OCI-LY7 (cell line): ENCODE measurements around the gene STYK1. TPM values are rescaled to one million over a fixed set of nuclear protein-coding genes. Genes with fewer than 3 reads are reported as not detected.

Experiments used
- BruUV-seq: library from RNA; stranded (reverse); fragments of 400-500 nt; replicated peaks from 2 replicates; lab custom pipeline; 2021; lab: Mats Ljungman, UMichigan
- CTCF ChIA-PET: fragments of 300-600 bp; sonication (Branson Sonifier 250); formaldehyde crosslinking; loops from one replicate; lab custom pipeline; 2022; ENCODE audit warnings: antibody characterized with exemption; ENCODE audit not compliant: unreplicated experiment; lab: Charles Lee
- POLR2A ChIA-PET: fragments of 300-600 bp; sonication (Branson Sonifier 250); formaldehyde crosslinking; loops from one replicate; lab custom pipeline; 2022; ENCODE audit warnings: antibody characterized with exemption; lab: Charles Lee
- DNase-seq: peaks from one replicate; pipeline ENCODE4 v3.0.0-alpha.2; 2015; ENCODE audit warnings: low spot score
- H2AFZ ChIP-seq: fragments of 200-600 bp; sonication (generic), shearing (Covaris generic); 2 replicates; pipeline ENCODE4 v1.6.1; 2014; ENCODE audit warnings: mild to moderate bottlenecking, antibody characterized with exemption, low read length, moderate library complexity
- H3K27ac ChIP-seq: fragments of 200-600 bp; sonication (generic); 2 replicates; pipeline ENCODE4 v1.5.1; 2014; ENCODE audit warnings: mixed run types, low read depth, mild to moderate bottlenecking, moderate library complexity, low read length, inconsistent platforms; ENCODE audit not compliant: poor library complexity, severe bottlenecking
- H3K36me3 ChIP-seq: fragments of 200-600 bp; sonication (generic); 2 replicates; pipeline ENCODE4 v1.6.1; 2014; ENCODE audit warnings: mild to moderate bottlenecking, antibody characterized with exemption, low read length, moderate library complexity, mixed read lengths; ENCODE audit not compliant: insufficient read depth
- H3K4me1 ChIP-seq: fragments of 200-600 bp; sonication (generic); 2 replicates; pipeline ENCODE4 v1.5.1; 2014; ENCODE audit warnings: mild to moderate bottlenecking, low read length; ENCODE audit not compliant: insufficient read depth, poor library complexity, severe bottlenecking
- H3K4me2 ChIP-seq: fragments of 200-600 bp; sonication (generic); 2 replicates; pipeline ENCODE4 v1.6.1; 2014; ENCODE audit warnings: mild to moderate bottlenecking, low read length
- H3K4me3 ChIP-seq: fragments of 200-600 bp; sonication (generic); 2 replicates; pipeline ENCODE4 v1.5.1; 2014; ENCODE audit warnings: mild to moderate bottlenecking, low read depth, low read length; ENCODE audit not compliant: poor library complexity, severe bottlenecking
- H3K79me2 ChIP-seq: fragments of 200-600 bp; sonication (generic); 2 replicates; pipeline ENCODE4 v1.6.1; 2016; ENCODE audit warnings: low read depth, mild to moderate bottlenecking, low read length, moderate library complexity, mixed read lengths; ENCODE audit not compliant: insufficient read depth
- H3K9me2 ChIP-seq: fragments of 200-600 bp; sonication (generic); 2 replicates; pipeline ENCODE4 v1.6.1; 2016; ENCODE audit warnings: mild to moderate bottlenecking, low read length, mixed read lengths; ENCODE audit not compliant: insufficient read depth
- H3K9me3 ChIP-seq: fragments of 200-600 bp; sonication (generic); 2 replicates; pipeline ENCODE4 v1.6.1; 2014; ENCODE audit warnings: mild to moderate bottlenecking, mixed run types, low read length, mixed read lengths
- H4K20me1 ChIP-seq: fragments of 200-600 bp; sonication (generic); 2 replicates; pipeline ENCODE4 v1.6.1; 2014; ENCODE audit warnings: mild to moderate bottlenecking, antibody characterized with exemption, low read length, moderate library complexity, mixed read lengths; ENCODE audit not compliant: insufficient read depth
- CTCF ChIP-seq: fragments of 200-600 bp; sonication (generic); conservative IDR thresholded peaks from 2 replicates; pipeline ENCODE4 v1.5.1; 2014; ENCODE audit warnings: mild to moderate bottlenecking, antibody characterized with exemption, low read length, moderate library complexity, mixed read lengths
- EZH2phosphoT487 ChIP-seq: fragments of 200-600 bp; sonication (generic); IDR thresholded peaks from 2 replicates; pipeline ENCODE4 v1.6.1; 2018; ENCODE audit warnings: low read depth, borderline replicate concordance, mild to moderate bottlenecking, mixed run types, antibody characterized with exemption, low read length, moderate library complexity, mixed read lengths
- intact Hi-C: fragments of 100-400 bp; cut with micrococcal nuclease; formaldehyde crosslinking; loops from one replicate; pipeline ENCODE4 v1.10.0; 2022; ENCODE audit not compliant: unreplicated experiment
- total RNA-seq, 2 experiments: library from RNA; depleted of rRNA in 1 of 2; stranded (reverse); fragments of >200 nt in 1 of 2; shearing (Covaris generic) in 1 of 2; gene quantifications; 2 replicates each; pipeline ENCODE4 v1.2.3, GENCODE V29; 2014 to 2022

Gene STYK1
- total RNA-seq, 2 experiments from 2014 or later: not detected

DNA sequence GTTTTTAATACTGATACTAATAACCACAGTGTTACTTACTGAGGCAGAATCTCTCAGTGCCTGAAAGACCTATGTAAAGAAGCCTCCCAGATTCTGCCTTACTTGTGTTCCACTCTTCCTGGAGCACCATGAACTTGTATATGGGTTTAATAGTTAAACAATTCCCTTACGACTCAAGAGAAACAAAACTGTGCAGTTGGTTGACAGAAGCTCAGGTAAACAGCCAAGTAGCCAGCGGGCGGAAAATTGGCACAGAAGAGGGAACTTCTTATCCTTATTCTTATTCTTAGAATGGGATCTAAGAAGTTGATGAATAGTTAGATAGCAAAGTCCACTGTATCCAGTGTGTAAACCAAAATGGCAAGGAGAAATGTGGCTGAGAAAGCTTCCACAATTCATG lies 37.7 kb downstream of the STYK1 start:
- no TSS peak for BruUV-seq
- H3K79me2 ChIP-seq: no peaks in the 10 kb centered on the region
- no peak overlapping the region for H2AFZ ChIP-seq
- CTCF ChIA-PET: no interaction called here
- no peaks in the 10 kb centered on the region for H4K20me1 ChIP-seq
- intact Hi-C loops: no loop called here
- POLR2A ChIA-PET: interaction anchor here (0.7 kb wide), 1 partner anchor 387 kb away, joined by 3 read pairs; no protein-coding TSS in a partner anchor
- H3K4me1 ChIP-seq: no peaks in the 10 kb centered on the region
- H3K4me2 ChIP-seq: no peak overlapping the region
- DNase-seq: no peak
- H3K36me3 ChIP-seq: no peaks in the 10 kb centered on the region
- H3K9me3 ChIP-seq: no peaks in the 10 kb centered on the region
- H3K9me2 ChIP-seq: no peaks in the 10 kb centered on the region
- H3K4me3 ChIP-seq: no peak overlapping the region
- TF ChIP-seq CTCF (no peak), EZH2phosphoT487 (no peak)
- no peak overlapping the region for H3K27ac ChIP-seq

DNA sequence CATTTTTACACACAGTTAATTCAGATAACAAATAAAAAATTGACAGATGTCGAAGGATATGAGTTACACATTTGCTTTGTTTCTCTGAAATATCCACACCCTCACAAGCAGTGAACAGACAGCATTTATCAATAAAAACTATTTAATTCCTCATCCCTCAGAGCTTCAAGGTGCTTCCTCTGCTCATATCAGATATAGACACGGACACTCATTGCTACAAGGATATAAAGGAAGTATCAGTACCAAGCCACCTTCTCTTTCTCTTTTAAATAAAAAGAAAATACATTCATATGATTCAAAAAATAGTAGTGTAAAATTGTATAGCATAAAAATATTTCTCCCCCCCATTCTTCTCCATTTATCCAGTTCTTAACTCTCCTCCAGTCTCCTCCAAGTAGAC lies 38.5 kb downstream of the STYK1 start:
- no peaks in the 10 kb centered on the region for H3K9me3 ChIP-seq
- TF ChIP-seq CTCF: no peak
- no peak for TF ChIP-seq EZH2phosphoT487
- H3K9me2 ChIP-seq: no peaks in the 10 kb centered on the region
- H3K4me1 ChIP-seq: no peaks in the 10 kb centered on the region
- no peak for DNase-seq
- CTCF ChIA-PET: no interaction called here
- H4K20me1 ChIP-seq: no peaks in the 10 kb centered on the region
- H3K4me3 ChIP-seq: no peak overlapping the region
- BruUV-seq: no TSS peak
- POLR2A ChIA-PET: interaction anchor here (0.6 to 1.2 kb wide), 4 partner anchors 16 to 69 kb away, joined by 3 to 4 read pairs (median 4); no protein-coding TSS in a partner anchor
- H2AFZ ChIP-seq: no peak overlapping the region
- H3K79me2 ChIP-seq: no peaks in the 10 kb centered on the region
- no peaks in the 10 kb centered on the region for H3K36me3 ChIP-seq
- H3K4me2 ChIP-seq: no peak overlapping the region
- intact Hi-C loops: no loop called here
- H3K27ac ChIP-seq: no peak overlapping the region

DNA sequence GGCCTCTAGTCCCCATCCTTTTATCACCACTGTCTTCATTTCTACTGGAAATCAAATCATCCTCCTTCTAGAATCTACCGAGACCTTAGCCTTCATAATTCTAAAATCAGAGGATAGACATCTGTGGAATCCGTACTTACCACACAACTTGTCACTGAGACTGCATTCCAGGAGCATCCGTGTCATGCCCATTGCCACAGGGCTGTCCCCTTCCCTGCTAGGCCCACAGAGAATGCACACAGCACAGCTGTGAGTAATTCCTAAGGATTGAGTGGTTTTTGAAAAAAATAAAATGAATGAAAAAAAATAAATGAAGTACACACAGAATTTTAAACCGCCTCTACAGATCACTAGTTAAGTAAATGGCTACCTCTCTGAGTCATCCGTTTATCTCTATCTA lies 39.4 kb downstream of the STYK1 start:
- intact Hi-C loops: no loop called here
- Histone ChIP-seq H3K27ac (no peak overlapping the region), H3K36me3 (no peaks in the 10 kb centered on the region), H3K4me1 (no peaks in the 10 kb centered on the region), H3K9me3 (no peaks in the 10 kb centered on the region), H4K20me1 (no peaks in the 10 kb centered on the region), H3K9me2 (no peaks in the 10 kb centered on the region), H2AFZ (no peak overlapping the region), H3K4me2 (no peak overlapping the region), H3K4me3 (no peak overlapping the region), H3K79me2 (no peaks in the 10 kb centered on the region)
- ChIA-PET CTCF (no interaction called here), POLR2A (interaction anchor here (0.6 to 1.2 kb wide), 4 partner anchors 17 to 68 kb away, joined by 3 to 4 read pairs (median 4); no protein-coding TSS in a partner anchor)
- no peak for TF ChIP-seq CTCF
- no peak for TF ChIP-seq EZH2phosphoT487
- BruUV-seq: no TSS peak
- no peak for DNase-seq
